Adrenal gland (tissue), 12 donors: Measurements from ENCODE around the gene MAP3K3. TPM values are rescaled to one million over a fixed set of nuclear protein-coding genes. Genes with fewer than 3 reads are reported as not detected.

Experiments used
- DNase-seq, 7 donors: peaks; one replicate each; pipeline ENCODE4 v3.0.0-alpha.2; 2019 to 2020
- H3K27ac ChIP-seq, 5 donors: fragments of 200-600 bp; sonication (generic) in 4 of 5; 1 replicate in 3 of 5; 2 replicates in 2 of 5; pipeline versions ENCODE4 v1.5.1 to v1.8.0; 2016 to 2020; ENCODE audit warnings: mild to moderate bottlenecking in 1 of 5
- H3K27me3 ChIP-seq: fragments of 200-600 bp; 2 replicates; pipeline ENCODE4 v1.8.0; 2021
- H3K36me3 ChIP-seq, 2 donors: fragments of 200-600 bp; replicated peaks in 1 of 2; 1 replicate in 1 of 2; 2 replicates in 1 of 2; pipeline versions ENCODE4 v1.5.1 to v1.8.0; 2018 to 2022
- H3K4me1 ChIP-seq, 2 donors: fragments of 200-600 bp; replicated peaks in 1 of 2; 1 replicate in 1 of 2; 2 replicates in 1 of 2; pipeline versions ENCODE4 v1.5.1 to v1.8.0; 2018 to 2021
- H3K4me3 ChIP-seq, 4 donors: fragments of 200-600 bp; sonication (generic) in 3 of 4; one replicate each; pipeline ENCODE4 v1.5.1; 2016 to 2018
- H3K9me3 ChIP-seq, 3 donors: fragments of 200-600 bp; sonication (generic) in 1 of 3; replicated peaks in 1 of 3; 1 replicate in 2 of 3; 2 replicates in 1 of 3; pipeline versions ENCODE4 v1.5.1 to v1.8.0; 2016 to 2021
- CTCF ChIP-seq, 6 experiments: fragments of 450-650 bp in 4 of 6; fragments of 200-600 bp in 2 of 6; sonication (generic) in 1 of 6; IDR thresholded peaks; 1 replicate in 5 of 6; 2 replicates in 1 of 6; pipeline versions ENCODE4 v1.5.1 to v1.8.0; 2016 to 2021; ENCODE audit warnings: antibody characterized with exemption in 6 of 6, mild to moderate bottlenecking in 2 of 6, moderate library complexity in 1 of 6
- POLR2A ChIP-seq, 2 donors: fragments of 450-650 bp; IDR thresholded peaks; one replicate each; pipeline ENCODE4 v1.6.1; 2017; ENCODE audit warnings: antibody characterized with exemption in 2 of 2, mild to moderate bottlenecking in 2 of 2, moderate library complexity in 1 of 2
- WGBS, 4 donors: extraction: QIAGEN DNeasy Blood & Tissue Kit in 2 of 4; methylation state at CpG; one replicate each; pipeline versions ENCODE4 v1.1.5 to v1.1.7; 2013 to 2017; 5-methylcytosine and 5-hydroxymethylcytosine counted together
- intact Hi-C, 2 donors: fragments of 100-400 bp; cut with DNase I; formaldehyde crosslinking; loops; one replicate each; pipeline versions ENCODE4 v1.14.1 to v1.15.0; 2022 to 2023
- polyA plus RNA-seq, 3 donors: library from polyadenylated mRNA; stranded (reverse); fragments of 200-250 nt in 2 of 3; fragments of 350-450 nt in 1 of 3; fragmentation: Illumina TruSeq in 1 of 3; extraction: RNeasy Lipid Tissue Mini Kit (QIAGEN cat#74804) in 1 of 3; gene quantifications; one replicate each; pipeline ENCODE4 v1.2.3, GENCODE V29; 2013 to 2014
- total RNA-seq, 9 donors: library from RNA; depleted of rRNA in 4 of 9; stranded (reverse); fragments of >200 nt in 4 of 9; fragments of 120-200 nt in 1 of 9; fragmentation: NEBNext Ultra II Directional in 1 of 9; extraction: Animal tissue kit (Norgen Biotek cat#: 25700) in 1 of 9; gene quantifications; one replicate each; pipeline versions ENCODE4 v1.1.0 to v1.2.4, GENCODE V29; 2013 to 2023
- donor health status: healthy with polysubstance abuse.
- donor health status: Bipolar disorder and iron deficiency.
- donor health status: DM: yes; HTN: yes; CAD: no.
- donor health status: DM: no; HTN: no; CAD: no.
- donor health status: DM: no; HTN: no; CAD: no.
- donor health status: DM: yes; HTN: yes; CAD: no.

Gene MAP3K3
- total and polyA plus RNA-seq, 12 donors = 11.6 to 47.1 (median 30.5) TPM

- Histone ChIP-seq H3K4me3 (no peak overlapping the region), H3K9me3 (no peaks in the 10 kb centered on the region), H3K27ac (no peak overlapping the region), H3K4me1 (no peaks in the 10 kb centered on the region), H3K36me3 (peaks cover 0 to 70% of the 10 kb centered on the region in 2 donors), H3K27me3 (no peaks in the 10 kb centered on the region)
- 95 to 100% (median 100%) methylated on average over 1 of the region's 1 CpG for WGBS, 4 donors
- TF ChIP-seq POLR2A (IDR thresholded peaks at IDR 0.05) (no peak), CTCF (IDR thresholded peaks at IDR 0.05) (no peak)
- no peak for DNase-seq
- intact Hi-C loops = no loop called here
These were observed 32.6 kb upstream of the MAP3K3 start for GRCh38 chr17:63589646-63590045.

GRCh38 chr17:63592797-63593196 lies 29.4 kb upstream of the MAP3K3 start:
- 87 to 95% (median 90%) methylated on average over 3 of the region's 3 CpGs for WGBS, 4 donors
- H3K4me3 ChIP-seq = no peak overlapping the region
- H3K9me3 ChIP-seq = no peaks in the 10 kb centered on the region
- no peaks in the 10 kb centered on the region for H3K27me3 ChIP-seq
- no peak overlapping the region for H3K27ac ChIP-seq
- no peaks in the 10 kb centered on the region for H3K4me1 ChIP-seq
- no peak for DNase-seq
- intact Hi-C loops = no loop called here
- no peak for TF ChIP-seq CTCF (IDR thresholded peaks at IDR 0.05)
- no peak for TF ChIP-seq POLR2A (IDR thresholded peaks at IDR 0.05)
- peaks cover 0 to 39% of the 10 kb centered on the region in 2 donors for H3K36me3 ChIP-seq

- TF ChIP-seq CTCF (IDR thresholded peaks at IDR 0.05) (no peak), POLR2A (IDR thresholded peaks at IDR 0.05) (no peak)
- Histone ChIP-seq H3K36me3 (peaks cover 0 to 20% of the 10 kb centered on the region in 2 donors), H3K27ac (no peak overlapping the region), H3K4me1 (peaks cover under 1 to 3% of the 10 kb centered on the region in 2 donors), H3K4me3 (no peak overlapping the region), H3K27me3 (no peaks in the 10 kb centered on the region), H3K9me3 (no peaks in the 10 kb centered on the region)
- intact Hi-C loops = no loop called here
- WGBS, 4 donors = 89 to 99% (median 96%) methylated on average over 3 of the region's 3 CpGs
- no peak for DNase-seq
These were observed 27.1 kb upstream of the MAP3K3 start for GRCh38 chr17:63595132-63595531.

GRCh38 chr17:63596856-63597586 lies 25.2 kb upstream of the MAP3K3 start:
- Histone ChIP-seq H3K4me3 (no peak overlapping the region), H3K36me3 (peaks cover 0 to under 1% of the 10 kb centered on the region in 2 donors), H3K4me1 (peaks cover 5 to 14% of the 10 kb centered on the region in 2 donors), H3K9me3 (no peaks in the 10 kb centered on the region), H3K27me3 (no peaks in the 10 kb centered on the region), H3K27ac (no peak overlapping the region)
- no peak for DNase-seq
- intact Hi-C loops = no loop called here
- TF ChIP-seq CTCF (IDR thresholded peaks at IDR 0.05) = no peak
- no peak for TF ChIP-seq POLR2A (IDR thresholded peaks at IDR 0.05)
- WGBS, 4 donors = 48 to 58% (median 55%) methylated on average over 6 of the region's 6 CpGs
